A549 (cell line): ENCODE results near the gene WDFY2. TPM values are rescaled to one million over a fixed set of nuclear protein-coding genes. Genes with fewer than 3 reads are reported as not detected.
"Not testable (repeated sequence)": the region's sequence is repeated elsewhere in the genome, so short reads cannot be mapped to it uniquely, and the experiment has no call there.

Source experiments
- ATAC-seq, 2 experiments: fragments of 200-7000 bp in 1 of 2; fragments of >200 bp in 1 of 2; cut with Nextera tagmentation in 1 of 2; cut with Tn5 transposase in 1 of 2; 3 replicates each; pipeline versions ENCODE4 v1.8.0 to v1.9.1; 2018 to 2020; ENCODE audit warnings: mild to moderate bottlenecking in 1 of 2, moderate library complexity in 1 of 2
- CTCF ChIA-PET: fragments of 300-600 bp; sonication (Branson Sonifier 250); formaldehyde crosslinking; extraction: SDS; loops from one replicate; lab custom pipeline; 2021; ENCODE audit warnings: antibody characterized with exemption, inconsistent platforms; lab: Yijun Ruan, JAX
- POLR2A ChIA-PET: fragments of 350-600 bp; formaldehyde crosslinking; extraction: SDS; loops from one replicate; lab custom pipeline; 2021; ENCODE audit warnings: antibody characterized with exemption, inconsistent platforms; lab: Yijun Ruan, JAX
- DNase-seq, 2 experiments: peaks; one replicate each; pipeline versions ENCODE4 v3.0.0 to v3.0.0-alpha.2; 2011 to 2016; ENCODE audit warnings: low read depth in 1 of 2, low spot score in 1 of 2
- FAIRE-seq: peaks from 2 replicates; lab custom pipeline; 2011; peaks lifted over from hg19 to GRCh38; lab: Jason Lieb, UNC
- H3K27ac ChIP-seq, 2 experiments: fragments of >200 bp; sonication (Bioruptor Twin); formaldehyde crosslinking; 3 replicates each; pipeline ENCODE4 v1.5.1; 2016 to 2017
- H3K4me1 ChIP-seq: fragments of >200 bp; sonication (Bioruptor Twin); formaldehyde crosslinking; 3 replicates; pipeline ENCODE4 v1.6.1; 2016
- H3K4me2 ChIP-seq: fragments of >200 bp; sonication (Bioruptor Twin); formaldehyde crosslinking; 3 replicates; pipeline ENCODE4 v1.6.1; 2016
- H3K4me3 ChIP-seq: fragments of >200 bp; sonication (Bioruptor Twin); formaldehyde crosslinking; 3 replicates; pipeline ENCODE4 v1.5.1; 2016
- H3K9me3 ChIP-seq: fragments of >200 bp; sonication (Bioruptor Twin); formaldehyde crosslinking; 3 replicates; pipeline ENCODE4 v1.6.1; 2016
- CBX2 ChIP-seq: fragments of 200-600 bp; sonication (generic); IDR thresholded peaks from 2 replicates; pipeline ENCODE4 v1.6.1; 2016; ENCODE audit warnings: low read depth, mild to moderate bottlenecking, borderline replicate concordance
- CBX8 ChIP-seq: fragments of 200-600 bp; sonication (generic); IDR thresholded peaks from 2 replicates; pipeline ENCODE4 v1.6.1; 2016
- CEBPB ChIP-seq, 2 experiments: fragments of >200 bp in 1 of 2; sonication (Bioruptor Twin) in 1 of 2; formaldehyde crosslinking in 1 of 2; IDR thresholded peaks; 2 replicates each; pipeline ENCODE4 v1.6.1; 2012 to 2016
- EHF ChIP-seq: fragments of 250-450 bp; sonication (Bioruptor Pico); IDR thresholded peaks from 2 replicates; pipeline ENCODE4 v1.5.0; 2020; ENCODE audit warnings: mild to moderate bottlenecking
- EHMT2 ChIP-seq: fragments of 200-600 bp; sonication (generic); IDR thresholded peaks from 2 replicates; pipeline ENCODE4 v1.6.1; 2016; ENCODE audit warnings: antibody characterized with exemption, low read depth, mild to moderate bottlenecking, moderate library complexity
- EP300 ChIP-seq, 2 experiments: fragments of >200 bp; sonication (Bioruptor Twin); formaldehyde crosslinking; IDR thresholded peaks; 2 replicates in 1 of 2; 3 replicates in 1 of 2; pipeline ENCODE4 v1.6.1; 2016 to 2017
- GATA3 ChIP-seq: IDR thresholded peaks from 2 replicates; pipeline ENCODE4 v1.6.1; 2012; ENCODE audit warnings: borderline replicate concordance
- HDAC2 ChIP-seq: fragments of 200-600 bp; sonication (generic); IDR thresholded peaks from 2 replicates; pipeline ENCODE4 v1.6.1; 2016
- HOXB13 ChIP-seq: fragments of 250-450 bp; sonication (Bioruptor Pico); IDR thresholded peaks from 2 replicates; pipeline ENCODE4 v1.5.0; 2020; ENCODE audit warnings: low read depth, mild to moderate bottlenecking, moderate library complexity
- HOXB5 ChIP-seq: fragments of 250-450 bp; sonication (Bioruptor Pico); IDR thresholded peaks from 2 replicates; pipeline ENCODE4 v1.5.0; 2020; ENCODE audit warnings: mild to moderate bottlenecking, moderate library complexity
- MAFK ChIP-seq: fragments of 450-650 bp; IDR thresholded peaks from 2 replicates; pipeline ENCODE4 v1.6.1; 2014; ENCODE audit not compliant: partially characterized antibody
- MAX ChIP-seq: IDR thresholded peaks from 2 replicates; pipeline ENCODE4 v1.6.1; 2012
- MAZ ChIP-seq: fragments of 150-350 bp; IDR thresholded peaks from 2 replicates; pipeline ENCODE4 v1.6.1; 2014; ENCODE audit warnings: antibody characterized with exemption, low read depth, low read length, borderline replicate concordance
- MYC ChIP-seq: IDR thresholded peaks from 2 replicates; pipeline ENCODE4 v1.6.1; 2012; ENCODE audit warnings: mild to moderate bottlenecking, inconsistent platforms, low read length, improper control_type of control experiment, borderline replicate concordance
- PHF8 ChIP-seq: fragments of 200-600 bp; sonication (generic); IDR thresholded peaks from 2 replicates; pipeline ENCODE4 v1.6.1; 2016; ENCODE audit warnings: low read depth, mild to moderate bottlenecking, antibody characterized with exemption, moderate library complexity, borderline replicate concordance
- POLR2AphosphoS2 ChIP-seq: conservative IDR thresholded peaks from 2 replicates; pipeline ENCODE4 v1.6.1; 2012; ENCODE audit warnings: low read length, improper control_type of control experiment, inconsistent platforms
- RCOR1 ChIP-seq: fragments of 150-350 bp; IDR thresholded peaks from 2 replicates; pipeline ENCODE4 v1.6.1; 2014; ENCODE audit warnings: antibody characterized with exemption, low read length, low read depth
- REST ChIP-seq: fragments of 200-600 bp; sonication (generic); IDR thresholded peaks from 2 replicates; pipeline ENCODE4 v1.6.1; 2016; ENCODE audit warnings: antibody characterized with exemption, mild to moderate bottlenecking, moderate library complexity
- RNF2 ChIP-seq: fragments of 200-600 bp; sonication (generic); IDR thresholded peaks from 2 replicates; pipeline ENCODE4 v1.6.1; 2016; ENCODE audit warnings: low read depth, mild to moderate bottlenecking, antibody characterized with exemption, moderate library complexity, borderline replicate concordance
- SMC3 ChIP-seq: fragments of >200 bp; sonication (Bioruptor Twin); formaldehyde crosslinking; IDR thresholded peaks from 3 replicates; pipeline ENCODE4 v1.6.1; 2018; ENCODE audit warnings: inconsistent platforms
- USF2 ChIP-seq: fragments of 450-650 bp; IDR thresholded peaks from 2 replicates; pipeline ENCODE4 v1.6.1; 2014; ENCODE audit warnings: antibody characterized with exemption
- WGBS: methylation state at CpG from one replicate; pipeline ENCODE4 v1.1.6; 2017; ENCODE audit errors: missing lambda C conversion rate; 5-methylcytosine and 5-hydroxymethylcytosine counted together
- polyA plus RNA-seq, 4 experiments: library from polyadenylated mRNA; depleted of rRNA in 3 of 4; stranded (reverse); fragments of >200 nt; fragmentation: RNase III in 1 of 4; extraction: RNeasy Plus Mini Kit Qiagen cat#74134 plus additional on column Dnase treatment in 1 of 4; gene quantifications; 2 replicates in 3 of 4; 3 replicates in 1 of 4; pipeline ENCODE4 v1.2.3, GENCODE V29; 2011 to 2017

Gene WDFY2
- polyA plus RNA-seq, 2 of the 4 experiments (the other 2 are of a cell fraction): 5.2 to 8.5 TPM

- peak overlapping the region; percentile 47 to 74; a peak in 4 of 6 replicates for H3K27ac ChIP-seq
- ATAC-seq (peak in 1 of 2 experiments; percentile 54; a peak in 3 of 6 replicates), FAIRE-seq (no peak), DNase-seq (peak in 1 of 2 experiments; percentile 17)
- POLR2A ChIA-PET: no interaction called here
- CTCF ChIA-PET: no interaction called here
- no peak overlapping the region for H3K4me3 ChIP-seq
- H3K4me2 ChIP-seq: peak overlapping the region; percentile 63
- H3K9me3 ChIP-seq: no peaks in the 10 kb centered on the region
- 20% methylated on average over 7 of the region's 7 CpGs for WGBS
- H3K4me1 ChIP-seq: peaks cover 75% of the 10 kb centered on the region
- TF ChIP-seq CBX2: no peak
- peak; percentile 32; the same call in 1 of the 2 replicates for TF ChIP-seq GATA3
Measured at GRCh38 chr13:51636349-51636890, 52.2 kb downstream of the WDFY2 start.

- H3K4me1 ChIP-seq: peaks cover 70% of the 10 kb centered on the region
- H3K9me3 ChIP-seq: no peaks in the 10 kb centered on the region
- H3K27ac ChIP-seq: peak overlapping the region; percentile 47 to 78
- ATAC-seq: peak in 1 of 2 experiments; percentile 25; a peak in 2 of 6 replicates
- POLR2A ChIA-PET: no interaction called here
- CTCF ChIA-PET: interaction anchor here (1.2 kb wide), 1 partner anchor 160 kb away, joined by 3 read pairs; no protein-coding TSS in a partner anchor
- no peak overlapping the region for H3K4me3 ChIP-seq
- TF ChIP-seq CEBPB (IDR thresholded peaks at IDR 0.05): no peak
- TF ChIP-seq MAX: no peak
- no peak for TF ChIP-seq EP300 (IDR thresholded peaks at IDR 0.05)
- WGBS: 66% methylated on average over 4 of the region's 4 CpGs
- H3K4me2 ChIP-seq: peak overlapping the region; percentile 63
- no peak for DNase-seq
- no peak for FAIRE-seq
Measured at GRCh38 chr13:51637852-51638215, 53.6 kb downstream of the WDFY2 start.

GRCh38 chr13:51638216-51638871 is 54.1 kb downstream of the WDFY2 start:
- DNase-seq: no peak
- peak in 1 of 2 experiments; percentile 20; a peak in 2 of 6 replicates for ATAC-seq
- 32% methylated on average over 7 of the region's 7 CpGs for WGBS
- no peak for FAIRE-seq
- Histone ChIP-seq H3K4me3 (no peak overlapping the region), H3K27ac (peak overlapping the region; percentile 47 to 78), H3K4me1 (peaks cover 70% of the 10 kb centered on the region), H3K4me2 (peak overlapping the region; percentile 63), H3K9me3 (no peaks in the 10 kb centered on the region)
- ChIA-PET POLR2A (interaction anchor here (0.8 kb wide), 1 partner anchor 185 kb away, joined by 5 read pairs; the partner anchor contains the start of gene INTS6), CTCF (interaction anchor here (1.2 kb wide), 1 partner anchor 160 kb away, joined by 3 read pairs; no protein-coding TSS in a partner anchor)
- TF ChIP-seq SMC3: no peak
- TF ChIP-seq PHF8: no peak
- TF ChIP-seq MAZ: no peak
- no peak for TF ChIP-seq HOXB5
- no peak for TF ChIP-seq RNF2
- TF ChIP-seq MAFK: peak; percentile 69

- DNase-seq: no peak
- CTCF ChIA-PET: interaction anchor here (1.2 kb wide), 1 partner anchor 159 kb away, joined by 3 read pairs; no protein-coding TSS in a partner anchor
- TF ChIP-seq HDAC2 (no peak), CEBPB (IDR thresholded peaks at IDR 0.05) (no peak), EHMT2 (no peak), CBX8 (no peak), EHF (CRISPR knock-in tag) (no peak), HOXB13 (CRISPR knock-in tag) (no peak), PHF8 (no peak), USF2 (no peak), RCOR1 (no peak), REST (no peak), POLR2AphosphoS2 (no peak), MYC (no peak)
- WGBS: 15% methylated on average over 1 of the region's 1 CpG
- POLR2A ChIA-PET: no interaction called here
- H3K4me3 ChIP-seq: no peak overlapping the region
- FAIRE-seq: no peak
- H3K4me2 ChIP-seq: peak overlapping the region; percentile 63
- H3K9me3 ChIP-seq: no peaks in the 10 kb centered on the region
- no peak for ATAC-seq
- H3K4me1 ChIP-seq: peaks cover 77% of the 10 kb centered on the region
- H3K27ac ChIP-seq: peak overlapping the region; percentile 47 to 78; a peak in 4 of 6 replicates
Measured at GRCh38 chr13:51639171-51639570, 54.9 kb downstream of the WDFY2 start.

GRCh38 chr13:51640696-51641095 is 56.4 kb downstream of the WDFY2 start:
- 78% methylated on average over 5 of the region's 5 CpGs for WGBS
- POLR2A ChIA-PET: interaction anchor here (1.0 kb wide), 1 partner anchor 187 kb away, joined by 4 read pairs; the partner anchor contains the start of gene INTS6
- not testable (repeated sequence) for H3K9me3 ChIP-seq, FAIRE-seq, H3K4me2 ChIP-seq, H3K4me3 ChIP-seq, DNase-seq, ATAC-seq
- peak overlapping the region in 1 of 2 experiments; percentile 70; a peak in 2 of 6 replicates for H3K27ac ChIP-seq
- peaks cover 86% of the 10 kb centered on the region for H3K4me1 ChIP-seq
- CTCF ChIA-PET: interaction anchor here (0.6 kb wide), 1 partner anchor 10 kb away, joined by 3 read pairs; no protein-coding TSS in a partner anchor
